ENCODE results near the gene UQCC2. TPM values are rescaled to one million over a fixed set of nuclear protein-coding genes. Genes with fewer than 3 reads are reported as not detected.

UQCC2 gene
- total RNA-seq, 1 experiment from 2014 or later = 71.2 TPM

DNA sequence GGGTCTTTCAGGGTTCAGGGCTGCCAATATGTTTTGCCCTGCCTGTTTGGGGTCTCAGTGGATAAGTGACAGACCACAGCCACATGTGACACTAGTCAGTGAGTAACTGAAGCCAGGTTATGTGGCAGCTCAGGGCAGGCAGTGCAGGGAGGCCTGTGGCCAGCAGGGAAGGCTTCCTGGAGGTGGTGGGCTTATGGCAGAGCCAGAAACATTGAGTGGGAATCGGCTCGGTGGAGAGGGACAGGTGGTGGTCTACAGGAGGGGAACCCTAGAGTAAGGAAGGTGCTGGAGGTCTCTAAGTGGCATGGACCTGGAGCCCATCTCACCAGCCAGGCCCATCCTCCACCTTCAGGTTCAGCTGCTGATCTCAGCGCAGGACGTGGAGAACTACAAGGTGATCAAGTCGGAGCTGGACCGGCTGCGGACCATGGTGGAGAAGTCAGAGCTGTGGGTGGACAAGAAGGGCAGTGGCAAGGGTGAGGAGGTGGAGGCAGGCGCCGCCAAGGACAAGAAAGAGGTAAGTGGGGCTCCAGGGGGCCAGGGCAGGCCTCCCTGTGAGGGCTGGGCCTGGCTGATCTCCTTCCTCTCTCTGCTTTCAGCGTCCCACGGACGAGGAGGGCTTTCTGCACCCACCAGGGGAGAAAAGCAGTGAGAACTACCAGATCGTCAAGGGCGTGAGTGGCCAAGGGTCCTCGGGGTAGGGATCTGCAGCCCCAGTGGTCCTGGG lies 34.9 kb downstream of the UQCC2 start:
- H3K9me3 ChIP-seq (ENCODE audit: insufficient read depth, low read depth) = no peaks in the 10 kb centered on the region
- no peak for TF ChIP-seq EZH2 (IDR thresholded peaks at IDR 0.05; ENCODE audit: low read depth)
- H3K4me2 ChIP-seq = no peak overlapping the region
- intact Hi-C loops (cut with micrococcal nuclease; ENCODE audit: unreplicated experiment) = no loop called here
- POLR2A ChIA-PET (ENCODE audit: unreplicated experiment) = no interaction called here
- no peak overlapping the region for H3K4me3 ChIP-seq
- no TSS peak for BruUV-seq (replicated peaks)
- CTCF ChIA-PET = interaction anchor here (0.7 kb wide), 1 partner anchor 18 kb away, joined by 3 read pairs; no protein-coding TSS in a partner anchor
- peaks cover 30% of the 10 kb centered on the region for H3K36me3 ChIP-seq (ENCODE audit: low read depth)
- no peaks in the 10 kb centered on the region for H3K27me3 ChIP-seq (ENCODE audit: insufficient read depth, low read depth)
- DNase-seq = no peak
- H3K27ac ChIP-seq = no peak overlapping the region
- no peaks in the 10 kb centered on the region for H3K79me2 ChIP-seq (ENCODE audit: low read depth)
- no peaks in the 10 kb centered on the region for H3K9me2 ChIP-seq (ENCODE audit: insufficient read depth)
- H4K20me1 ChIP-seq (ENCODE audit: insufficient read depth) = no peaks in the 10 kb centered on the region
- H3F3A ChIP-seq (ENCODE audit: insufficient read depth, low read depth) = peaks cover 25% of the 10 kb centered on the region; the same call in 1 of the 2 replicates
- H3K4me1 ChIP-seq (replicated peaks; ENCODE audit: insufficient read depth) = peaks cover 9% of the 10 kb centered on the region
- no peak overlapping the region for H2AFZ ChIP-seq

- peaks cover 30% of the 10 kb centered on the region for H3K36me3 ChIP-seq (ENCODE audit: low read depth)
- POLR2A ChIA-PET (ENCODE audit: unreplicated experiment) = no interaction called here
- intact Hi-C loops (cut with micrococcal nuclease; ENCODE audit: unreplicated experiment) = no loop called here
Observed at GRCh38 chr6:33675968-33676367, 35.5 kb downstream of the UQCC2 start.

GRCh38 chr6:33673851-33674250 lies 37.6 kb downstream of the UQCC2 start:
- Histone ChIP-seq H3K4me3 (no peak overlapping the region), H3K27ac (no peak overlapping the region), H3K9me3 (ENCODE audit: insufficient read depth, low read depth) (no peaks in the 10 kb centered on the region), H4K20me1 (ENCODE audit: insufficient read depth) (no peaks in the 10 kb centered on the region), H3K27me3 (ENCODE audit: insufficient read depth, low read depth) (no peaks in the 10 kb centered on the region), H3F3A (ENCODE audit: insufficient read depth, low read depth) (peaks cover 40% of the 10 kb centered on the region; the same call in 1 of the 2 replicates), H2AFZ (no peak overlapping the region), H3K36me3 (ENCODE audit: low read depth) (peaks cover 30% of the 10 kb centered on the region), H3K4me2 (no peak overlapping the region), H3K79me2 (ENCODE audit: low read depth) (no peaks in the 10 kb centered on the region), H3K4me1 (replicated peaks; ENCODE audit: insufficient read depth) (peaks cover 9% of the 10 kb centered on the region), H3K9me2 (ENCODE audit: insufficient read depth) (no peaks in the 10 kb centered on the region)
- BruUV-seq (replicated peaks) = no TSS peak
- TF ChIP-seq, protein P1, sequence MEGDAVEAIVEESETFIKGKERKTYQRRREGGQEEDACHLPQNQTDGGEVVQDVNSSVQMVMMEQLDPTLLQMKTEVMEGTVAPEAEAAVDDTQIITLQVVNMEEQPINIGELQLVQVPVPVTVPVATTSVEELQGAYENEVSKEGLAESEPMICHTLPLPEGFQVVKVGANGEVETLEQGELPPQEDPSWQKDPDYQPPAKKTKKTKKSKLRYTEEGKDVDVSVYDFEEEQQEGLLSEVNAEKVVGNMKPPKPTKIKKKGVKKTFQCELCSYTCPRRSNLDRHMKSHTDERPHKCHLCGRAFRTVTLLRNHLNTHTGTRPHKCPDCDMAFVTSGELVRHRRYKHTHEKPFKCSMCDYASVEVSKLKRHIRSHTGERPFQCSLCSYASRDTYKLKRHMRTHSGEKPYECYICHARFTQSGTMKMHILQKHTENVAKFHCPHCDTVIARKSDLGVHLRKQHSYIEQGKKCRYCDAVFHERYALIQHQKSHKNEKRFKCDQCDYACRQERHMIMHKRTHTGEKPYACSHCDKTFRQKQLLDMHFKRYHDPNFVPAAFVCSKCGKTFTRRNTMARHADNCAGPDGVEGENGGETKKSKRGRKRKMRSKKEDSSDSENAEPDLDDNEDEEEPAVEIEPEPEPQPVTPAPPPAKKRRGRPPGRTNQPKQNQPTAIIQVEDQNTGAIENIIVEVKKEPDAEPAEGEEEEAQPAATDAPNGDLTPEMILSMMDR (conservative IDR thresholded peaks at IDR 0.05) = no peak
- TF ChIP-seq EZH2 (IDR thresholded peaks at IDR 0.05; ENCODE audit: low read depth) = no peak
- intact Hi-C loops (cut with micrococcal nuclease; ENCODE audit: unreplicated experiment) = loop anchor here (1.0 to 2.0 kb wide), 2 partner anchors 53 to 84 kb away; partner anchors contain the start of gene ITPR3
- ChIA-PET POLR2A (ENCODE audit: unreplicated experiment) (no interaction called here), CTCF (no interaction called here)
- no peak for DNase-seq

More at GRCh38 chr6:33675968-33676367, 35.5 kb downstream of the UQCC2 start:
- H3K9me2 ChIP-seq (ENCODE audit: insufficient read depth) = no peaks in the 10 kb centered on the region
- CTCF ChIA-PET = interaction anchor here (0.7 kb wide), 1 partner anchor 19 kb away, joined by 3 read pairs; no protein-coding TSS in a partner anchor
- H2AFZ ChIP-seq = no peak overlapping the region
- H3K9me3 ChIP-seq (ENCODE audit: insufficient read depth, low read depth) = no peaks in the 10 kb centered on the region
- DNase-seq = no peak
- no peak overlapping the region for H3K4me3 ChIP-seq
- H3F3A ChIP-seq (ENCODE audit: insufficient read depth, low read depth) = peaks cover 31% of the 10 kb centered on the region; the same call in 1 of the 2 replicates
- H3K4me2 ChIP-seq = no peak overlapping the region
- no peaks in the 10 kb centered on the region for H3K79me2 ChIP-seq (ENCODE audit: low read depth)
- no peak for TF ChIP-seq EZH2 (IDR thresholded peaks at IDR 0.05; ENCODE audit: low read depth)
- TF ChIP-seq, protein P1 (conservative IDR thresholded peaks at IDR 0.05) = no peak
- H3K27me3 ChIP-seq (ENCODE audit: insufficient read depth, low read depth) = no peaks in the 10 kb centered on the region
- H4K20me1 ChIP-seq (ENCODE audit: insufficient read depth) = no peaks in the 10 kb centered on the region
- peaks cover 9% of the 10 kb centered on the region for H3K4me1 ChIP-seq (replicated peaks; ENCODE audit: insufficient read depth)
- no TSS peak for BruUV-seq (replicated peaks)
- no peak overlapping the region for H3K27ac ChIP-seq

Data from PC-9 (cell line).